ENCODE measurements around the gene ADAMTS8. TPM values are rescaled to one million over a fixed set of nuclear protein-coding genes. Genes with fewer than 3 reads are reported as not detected.

Gene ADAMTS8, protein sequence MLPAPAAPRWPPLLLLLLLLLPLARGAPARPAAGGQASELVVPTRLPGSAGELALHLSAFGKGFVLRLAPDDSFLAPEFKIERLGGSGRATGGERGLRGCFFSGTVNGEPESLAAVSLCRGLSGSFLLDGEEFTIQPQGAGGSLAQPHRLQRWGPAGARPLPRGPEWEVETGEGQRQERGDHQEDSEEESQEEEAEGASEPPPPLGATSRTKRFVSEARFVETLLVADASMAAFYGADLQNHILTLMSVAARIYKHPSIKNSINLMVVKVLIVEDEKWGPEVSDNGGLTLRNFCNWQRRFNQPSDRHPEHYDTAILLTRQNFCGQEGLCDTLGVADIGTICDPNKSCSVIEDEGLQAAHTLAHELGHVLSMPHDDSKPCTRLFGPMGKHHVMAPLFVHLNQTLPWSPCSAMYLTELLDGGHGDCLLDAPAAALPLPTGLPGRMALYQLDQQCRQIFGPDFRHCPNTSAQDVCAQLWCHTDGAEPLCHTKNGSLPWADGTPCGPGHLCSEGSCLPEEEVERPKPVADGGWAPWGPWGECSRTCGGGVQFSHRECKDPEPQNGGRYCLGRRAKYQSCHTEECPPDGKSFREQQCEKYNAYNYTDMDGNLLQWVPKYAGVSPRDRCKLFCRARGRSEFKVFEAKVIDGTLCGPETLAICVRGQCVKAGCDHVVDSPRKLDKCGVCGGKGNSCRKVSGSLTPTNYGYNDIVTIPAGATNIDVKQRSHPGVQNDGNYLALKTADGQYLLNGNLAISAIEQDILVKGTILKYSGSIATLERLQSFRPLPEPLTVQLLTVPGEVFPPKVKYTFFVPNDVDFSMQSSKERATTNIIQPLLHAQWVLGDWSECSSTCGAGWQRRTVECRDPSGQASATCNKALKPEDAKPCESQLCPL
- total RNA-seq = under 0.01 TPM in 1 of 2 replicates, not detected in the other

DNA sequence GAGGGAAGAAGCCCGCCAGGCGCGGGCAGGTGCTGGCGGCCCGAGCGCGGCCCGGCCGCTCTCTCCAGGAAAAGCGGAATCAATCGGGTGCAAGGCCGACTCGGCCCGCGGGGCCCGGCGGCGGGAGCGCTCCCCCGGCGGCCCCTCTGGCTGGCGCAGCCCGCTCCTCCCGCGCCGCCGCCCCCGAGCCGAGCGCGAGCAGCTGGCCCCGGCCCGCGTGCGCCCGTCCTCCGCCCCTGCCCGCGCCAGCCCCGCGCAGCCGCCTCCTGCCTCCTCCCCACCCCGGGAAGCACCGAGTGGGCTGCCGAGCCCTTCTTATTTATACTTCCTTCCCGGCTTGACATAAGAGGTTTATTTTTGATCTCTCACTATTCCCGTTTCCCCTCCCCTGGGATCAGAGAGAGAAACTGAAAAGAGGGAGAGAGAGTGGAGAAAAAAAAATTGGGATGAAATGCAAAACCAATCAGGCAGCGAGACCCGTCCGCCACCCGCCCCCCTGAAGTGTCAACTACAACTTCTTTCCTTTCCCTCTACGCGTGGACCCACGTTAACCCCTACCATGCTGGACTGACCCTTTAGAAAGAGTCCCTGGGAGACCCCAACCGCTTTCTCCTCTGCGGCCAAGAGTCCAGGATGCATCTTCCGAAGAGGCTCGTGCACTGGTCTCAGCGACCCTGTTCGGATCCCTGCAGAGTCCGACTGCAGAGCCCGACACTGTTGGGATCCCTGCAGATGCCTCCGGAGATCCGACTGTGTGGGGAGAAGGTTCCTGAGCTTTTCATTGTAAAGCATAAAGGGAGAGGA, at the start of gene ADAMTS8:
Gene ADAMTS8, minus strand, starts transcription at position 294 of the 804 bp plus-strand sequence. CDS start 323 bp downstream, outside the sequence.

DNA sequence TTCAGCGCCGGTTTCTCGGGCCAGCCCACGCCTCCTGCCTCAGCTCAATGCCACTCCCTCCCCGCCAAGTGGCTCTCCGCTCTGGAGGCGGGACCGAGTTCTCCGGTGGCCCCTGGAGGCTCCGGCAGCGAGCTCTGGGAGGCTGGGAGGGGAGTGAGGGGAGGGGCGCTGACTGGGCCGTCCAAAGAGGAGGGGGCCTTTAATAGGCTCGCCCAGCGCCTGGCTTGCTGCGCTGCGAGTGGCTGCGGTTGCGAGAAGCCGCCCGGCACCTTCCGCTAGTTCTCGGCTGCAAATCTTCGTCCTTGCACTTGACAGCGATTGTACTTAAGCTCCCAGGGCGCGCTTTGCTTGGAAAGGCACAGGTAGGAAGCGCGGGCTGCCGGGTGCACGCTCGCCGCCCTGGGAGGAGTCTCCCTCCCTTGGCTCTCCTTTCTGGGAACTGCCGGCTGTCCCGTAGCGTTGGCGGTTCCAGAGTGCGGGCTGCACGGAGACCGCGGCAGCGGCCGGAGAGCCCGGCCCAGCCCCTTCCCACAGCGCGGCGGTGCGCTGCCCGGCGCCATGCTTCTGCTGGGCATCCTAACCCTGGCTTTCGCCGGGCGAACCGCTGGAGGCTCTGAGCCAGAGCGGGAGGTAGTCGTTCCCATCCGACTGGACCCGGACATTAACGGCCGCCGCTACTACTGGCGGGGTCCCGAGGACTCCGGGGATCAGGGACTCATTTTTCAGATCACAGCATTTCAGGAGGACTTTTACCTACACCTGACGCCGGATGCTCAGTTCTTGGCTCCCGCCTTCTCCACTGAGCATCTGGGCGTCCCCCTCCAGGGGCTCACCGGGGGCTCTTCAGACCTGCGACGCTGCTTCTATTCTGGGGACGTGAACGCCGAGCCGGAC, 20.3 kb upstream of the ADAMTS8 start, which contains the start of gene ADAMTS15:
Gene ADAMTS15, plus strand, starts transcription at position 230 of the 894 bp plus-strand sequence. Its CDS starts 329 bp downstream, at position 559.

Other genes with a start within 250 kb of the ADAMTS8 start
- gene ZBTB44, start 113.7 kb downstream of the ADAMTS8 start, total RNA-seq = 46.9 and 52.4 TPM in 2 replicates
- 12.8 and 13.3 TPM in 2 replicates for gene ADAMTS15, start 20.0 kb upstream of the ADAMTS8 start, total RNA-seq